Activated effector memory CD4-positive, alpha-beta T cell treated with anti-CD3 and anti-CD28 coated beads, Interleukin-2, amount 50 U/mL, for 16 hours (primary cell): Measurements from ENCODE around the gene ERFE.

Source experiments
- DNase-seq: peaks from one replicate; pipeline ENCODE4 v3.0.0-alpha.2; 2020

Gene ERFE, protein sequence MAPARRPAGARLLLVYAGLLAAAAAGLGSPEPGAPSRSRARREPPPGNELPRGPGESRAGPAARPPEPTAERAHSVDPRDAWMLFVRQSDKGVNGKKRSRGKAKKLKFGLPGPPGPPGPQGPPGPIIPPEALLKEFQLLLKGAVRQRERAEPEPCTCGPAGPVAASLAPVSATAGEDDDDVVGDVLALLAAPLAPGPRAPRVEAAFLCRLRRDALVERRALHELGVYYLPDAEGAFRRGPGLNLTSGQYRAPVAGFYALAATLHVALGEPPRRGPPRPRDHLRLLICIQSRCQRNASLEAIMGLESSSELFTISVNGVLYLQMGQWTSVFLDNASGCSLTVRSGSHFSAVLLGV

DNA sequence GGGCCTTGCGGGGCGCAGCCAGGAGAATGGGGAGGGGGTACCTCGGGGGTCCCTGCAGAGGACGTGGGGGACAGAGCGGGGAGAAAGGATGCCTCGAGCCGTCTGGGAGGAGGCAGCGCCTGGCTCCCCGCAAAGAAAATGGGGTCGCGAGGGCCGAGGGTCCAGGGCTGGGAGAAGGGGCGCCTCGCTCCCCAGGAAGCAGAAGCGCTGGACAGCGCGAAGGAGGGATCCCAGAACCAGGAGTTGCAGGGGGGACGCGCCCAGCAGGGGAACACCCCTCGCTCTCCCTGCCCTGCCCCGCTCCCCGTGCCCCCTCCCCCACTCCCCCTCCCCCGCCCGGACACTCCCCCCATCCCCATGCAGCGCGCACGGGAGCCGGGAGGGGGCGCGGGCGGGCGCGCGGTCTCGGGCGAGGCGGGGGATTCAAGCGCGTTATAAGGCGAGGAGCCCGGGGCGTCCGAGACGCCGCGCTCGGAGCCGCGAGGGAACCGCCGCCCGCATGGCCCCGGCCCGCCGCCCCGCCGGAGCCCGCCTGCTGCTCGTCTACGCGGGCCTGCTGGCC lies at the start of gene ERFE:
Gene ERFE (plus strand): TSS at position 462 of the 562 bp plus-strand sequence. CDS start 38 bp downstream, at position 500.
- peak; percentile 78 for DNase-seq

DNA sequence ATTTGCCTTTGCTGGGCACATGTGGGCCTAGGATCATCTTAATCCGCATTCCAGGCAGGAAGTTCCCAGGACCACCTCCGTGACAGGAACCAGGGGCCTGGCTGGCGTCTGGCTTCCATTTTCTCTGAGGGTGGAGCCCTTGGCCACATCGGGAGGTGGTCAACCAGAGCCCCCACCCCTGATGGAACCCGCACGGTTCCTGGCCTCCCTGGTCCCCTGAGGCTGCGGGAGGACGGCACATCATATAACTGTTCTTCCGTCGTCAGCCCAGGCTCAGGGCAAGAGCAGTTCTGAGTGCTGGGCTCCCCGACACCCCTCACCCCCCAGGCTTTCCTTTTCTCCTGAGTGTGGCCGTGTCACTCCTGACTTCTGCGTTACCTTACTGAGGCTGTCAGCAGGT lies 45.2 kb upstream of the ERFE start:
- peak; percentile 49 for DNase-seq

GRCh38 chr2:238114331-238114841 lies 44.4 kb upstream of the ERFE start:
- DNase-seq: peak; percentile 36

- DNase-seq: peak; percentile 43
Observed at GRCh38 chr2:238114851-238115660, 43.7 kb upstream of the ERFE start.

GRCh38 chr2:238115709-238116108 lies 43.1 kb upstream of the ERFE start:
- peak; percentile 24 for DNase-seq

DNA sequence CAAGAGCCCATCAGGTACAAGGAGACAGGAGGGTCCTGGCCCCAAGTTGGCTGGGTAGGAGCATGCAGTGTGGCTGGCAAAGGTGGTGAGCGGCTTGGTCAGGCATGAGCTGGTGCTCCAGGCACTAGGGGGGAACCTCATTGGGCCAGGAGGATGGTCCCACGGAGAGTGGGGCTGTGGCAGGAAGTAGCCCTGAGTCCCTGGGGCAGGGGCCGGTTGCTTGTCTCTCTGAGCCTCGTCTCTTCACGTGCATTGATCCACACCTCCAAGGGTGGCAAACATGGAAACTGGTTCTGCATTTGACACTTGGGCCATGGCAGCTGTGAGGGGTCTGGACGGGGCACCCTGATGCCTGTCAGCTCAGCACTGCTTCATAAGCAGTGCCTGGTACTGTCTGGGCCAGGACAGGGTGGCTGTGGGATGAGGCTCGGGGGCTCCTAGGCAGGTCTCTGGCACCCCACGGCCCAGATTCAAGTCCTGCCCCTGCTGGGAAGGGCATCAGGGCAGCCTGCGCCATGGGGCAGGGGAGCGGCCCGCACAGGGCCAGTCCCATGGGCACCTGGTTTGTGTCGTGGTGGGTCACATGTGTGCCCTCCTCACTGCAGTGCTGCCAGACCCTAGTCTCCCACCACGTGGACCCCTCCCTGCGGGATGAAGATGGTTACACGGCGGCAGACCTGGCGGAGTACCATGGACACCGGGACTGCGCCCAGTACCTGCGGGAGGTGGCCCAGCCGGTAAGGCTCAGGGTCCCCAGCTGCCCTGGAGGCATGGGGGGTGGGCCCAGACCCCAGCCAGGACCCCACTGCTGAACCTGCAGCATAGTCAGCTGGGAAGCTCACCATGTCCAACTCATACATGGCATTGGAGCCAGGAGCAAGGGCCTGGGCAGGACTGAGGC lies 42.2 kb upstream of the ERFE start:
- peak; percentile 55 for DNase-seq

- peak; percentile 50 for DNase-seq
Observed at GRCh38 chr2:238117199-238118154, 41.3 kb upstream of the ERFE start.

DNA sequence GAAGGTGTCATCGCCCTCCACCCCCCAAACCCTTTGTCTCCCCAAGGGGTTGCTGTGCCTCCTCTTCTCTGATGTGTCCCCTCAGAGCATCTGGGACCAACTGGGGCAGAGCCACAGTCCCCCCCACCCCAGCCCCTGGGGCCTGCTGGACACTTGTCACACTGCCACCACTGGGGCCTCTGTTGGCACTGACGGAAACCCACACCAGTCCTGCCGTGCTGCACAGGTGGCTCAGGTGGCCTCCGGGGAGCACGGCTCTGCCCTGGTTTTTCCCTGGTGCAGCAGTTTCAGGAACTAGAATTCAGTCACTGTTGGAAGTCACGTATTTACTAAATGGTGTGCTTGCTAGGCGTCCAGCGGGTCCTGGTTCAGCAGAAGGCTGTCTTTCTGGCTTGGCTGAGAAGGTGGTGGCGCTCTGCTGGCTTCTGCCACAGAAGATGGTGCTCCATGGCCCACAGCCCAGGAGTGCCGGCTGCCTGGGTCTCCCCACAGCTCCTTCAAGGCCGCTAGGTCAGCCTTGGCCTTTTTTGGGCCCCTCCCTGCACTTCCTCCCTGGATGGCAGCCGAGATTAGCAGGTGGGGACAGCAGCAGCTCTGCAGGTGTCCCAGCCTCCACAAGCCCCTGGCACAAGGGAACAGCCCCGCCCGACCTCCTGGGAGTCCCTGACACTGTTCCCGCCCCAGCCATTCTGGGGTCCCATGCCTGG lies 38.9 kb upstream of the ERFE start:
- DNase-seq: no peak

- no peak for DNase-seq
Observed at GRCh38 chr2:238120463-238121298, 38.1 kb upstream of the ERFE start.

- no peak for DNase-seq
Observed at GRCh38 chr2:238121511-238122286, 37.1 kb upstream of the ERFE start.

DNA sequence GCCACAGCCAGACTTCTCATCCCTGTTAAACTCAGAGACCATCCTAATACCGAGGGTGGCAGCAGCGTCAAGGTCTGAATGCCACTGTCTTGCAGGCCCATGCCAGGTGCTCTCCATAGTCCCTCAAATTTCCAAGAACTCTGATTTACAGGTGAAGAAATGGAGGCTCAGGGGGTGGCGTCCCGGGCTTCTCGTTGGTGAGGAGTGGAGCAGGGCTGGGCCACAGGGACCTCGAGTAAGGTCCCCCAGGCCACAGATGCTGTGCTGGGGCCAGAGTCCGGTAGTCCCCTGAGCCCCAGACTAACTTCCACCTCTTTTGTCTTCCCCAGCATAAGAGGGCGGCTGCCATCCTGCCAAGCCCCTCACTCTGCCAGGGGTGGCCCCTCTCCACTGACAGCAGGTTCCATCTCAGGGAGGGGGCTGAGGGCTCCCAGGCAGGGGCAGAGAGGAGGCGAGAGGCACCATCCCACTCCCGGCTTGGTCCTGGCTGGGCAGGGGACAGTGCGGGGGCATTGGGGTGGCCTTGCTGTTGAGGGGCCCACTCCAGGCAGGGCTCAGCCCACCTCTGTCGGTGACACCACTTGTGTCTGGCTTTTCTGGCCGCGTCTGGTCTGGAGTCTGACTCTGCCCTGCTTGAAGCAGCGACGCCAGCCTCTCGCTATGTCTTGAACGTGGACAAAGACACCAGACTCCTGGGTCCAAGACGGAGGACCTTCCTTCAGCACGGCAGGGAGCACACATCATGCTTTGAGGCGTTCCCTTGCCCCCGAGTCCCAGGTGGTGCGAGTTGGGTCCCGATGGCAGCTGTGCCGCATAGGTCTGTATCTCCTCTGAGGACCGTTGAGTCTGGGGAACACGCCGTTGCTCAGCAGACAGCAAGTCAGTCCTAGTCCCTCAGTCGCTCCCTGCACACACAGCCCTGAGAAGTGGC lies 36.2 kb upstream of the ERFE start:
- DNase-seq: no peak

GRCh38 chr2:238123218-238123971 lies 35.4 kb upstream of the ERFE start:
- DNase-seq: no peak

DNA sequence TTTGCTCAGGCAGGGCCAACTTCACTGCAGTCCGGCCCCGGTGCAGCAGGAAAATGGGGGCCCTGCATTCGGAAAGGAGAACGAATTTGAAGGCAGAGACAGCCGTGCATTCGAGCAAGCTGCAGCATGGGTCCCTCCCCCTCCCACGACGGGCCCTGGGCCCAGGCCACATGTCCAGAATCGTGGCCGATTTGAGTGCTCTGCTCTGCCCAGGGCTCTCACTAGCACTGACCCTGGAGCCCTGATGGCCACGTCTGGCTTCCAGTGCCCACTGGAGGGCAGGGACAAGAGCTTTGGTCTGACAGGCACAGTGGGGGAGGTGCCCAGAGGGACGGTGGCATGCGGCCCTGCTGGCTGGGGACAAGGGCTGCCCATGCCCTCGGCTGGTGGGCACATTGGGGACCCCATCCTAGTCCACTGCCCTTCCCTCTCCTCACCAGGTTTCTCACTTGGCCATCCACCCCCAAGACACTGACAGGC lies 34.7 kb upstream of the ERFE start:
- DNase-seq: no peak

DNA sequence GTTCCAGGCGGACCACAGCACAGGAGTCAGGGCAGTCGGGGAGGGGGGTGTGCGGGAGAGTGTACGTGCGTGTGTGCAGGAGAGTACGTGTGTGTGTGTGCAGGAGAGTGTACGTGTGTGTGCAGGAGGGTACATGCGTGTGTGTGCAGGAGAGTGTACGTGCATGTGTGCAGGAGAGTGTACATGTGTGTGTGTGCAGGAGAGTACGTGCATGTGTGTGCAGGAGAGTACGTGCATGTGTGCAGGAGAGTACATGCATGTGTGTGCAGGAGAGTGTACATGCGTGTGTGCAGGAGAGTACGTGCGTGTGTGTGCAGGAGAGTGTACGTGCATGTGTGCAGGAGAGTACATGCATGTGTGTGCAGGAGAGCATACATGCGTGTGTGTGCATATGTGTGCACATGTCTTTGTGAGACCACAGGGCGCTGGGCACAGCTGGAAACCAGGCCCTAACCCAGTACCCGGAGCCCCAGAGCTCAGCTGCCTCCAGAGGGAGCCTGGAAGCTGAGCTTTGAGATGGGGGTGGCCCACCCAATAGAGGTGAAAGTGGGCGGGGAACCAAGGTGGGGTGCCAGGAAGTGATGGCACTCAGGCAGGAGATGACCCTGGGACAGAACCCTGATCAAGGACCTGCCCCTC lies 34.2 kb upstream of the ERFE start:
- no peak for DNase-seq

DNA sequence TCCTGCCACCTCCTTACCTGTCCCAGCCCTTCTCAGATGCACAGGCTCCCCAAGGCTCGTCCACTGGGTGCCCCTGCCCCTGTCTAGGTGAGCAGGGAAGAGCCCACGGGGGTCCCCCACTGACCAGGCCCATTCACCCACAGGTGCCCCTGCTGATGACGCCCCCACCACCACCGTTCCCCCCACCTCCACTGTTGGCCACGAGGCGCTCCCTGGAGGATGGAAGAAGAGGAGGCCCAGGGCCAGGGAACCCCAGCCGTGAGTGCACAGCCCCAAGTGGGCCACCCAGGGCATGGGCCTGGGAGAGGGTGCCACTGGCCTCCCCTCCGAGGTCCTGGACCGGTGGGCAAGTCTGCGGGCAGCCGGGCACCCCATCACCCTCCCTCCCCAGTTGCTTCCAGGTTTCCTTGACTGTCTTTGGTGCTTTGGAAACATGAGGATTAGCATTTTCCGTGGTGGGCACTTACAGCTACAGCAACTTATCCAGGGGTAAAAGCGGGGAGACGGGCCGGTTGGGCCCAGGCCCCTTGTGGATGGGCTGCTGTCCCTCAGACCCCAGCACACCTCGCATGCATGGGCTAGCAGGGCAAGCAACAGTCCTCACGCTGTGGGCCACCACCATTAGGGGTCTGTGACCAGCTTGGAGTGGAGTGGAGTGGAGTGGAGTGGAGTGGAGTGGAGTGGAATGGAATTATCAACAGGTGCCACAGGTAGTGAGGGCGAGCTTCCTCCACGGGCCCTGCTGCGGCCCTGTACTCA lies 33.5 kb upstream of the ERFE start:
- DNase-seq: no peak
